NCI-H460 (cell line): Measurements from ENCODE around the gene GPS1. TPM values are rescaled to one million over a fixed set of nuclear protein-coding genes. Genes with fewer than 3 reads are reported as not detected.

Source experiments
- DNase-seq: peaks from one replicate; pipeline ENCODE4 v3.0.0-alpha.2; 2016; ENCODE audit warnings: low read depth; ENCODE audit errors: extremely low read depth
- total RNA-seq: library from RNA; depleted of rRNA; stranded (reverse); fragments of >200 nt; shearing (Covaris generic); gene quantifications from 2 replicates; pipeline ENCODE4 v1.2.3, GENCODE V29; 2014; rRNA removed

GPS1 gene
- total RNA-seq, 1 experiment from 2014 or later: 100 TPM

DNA sequence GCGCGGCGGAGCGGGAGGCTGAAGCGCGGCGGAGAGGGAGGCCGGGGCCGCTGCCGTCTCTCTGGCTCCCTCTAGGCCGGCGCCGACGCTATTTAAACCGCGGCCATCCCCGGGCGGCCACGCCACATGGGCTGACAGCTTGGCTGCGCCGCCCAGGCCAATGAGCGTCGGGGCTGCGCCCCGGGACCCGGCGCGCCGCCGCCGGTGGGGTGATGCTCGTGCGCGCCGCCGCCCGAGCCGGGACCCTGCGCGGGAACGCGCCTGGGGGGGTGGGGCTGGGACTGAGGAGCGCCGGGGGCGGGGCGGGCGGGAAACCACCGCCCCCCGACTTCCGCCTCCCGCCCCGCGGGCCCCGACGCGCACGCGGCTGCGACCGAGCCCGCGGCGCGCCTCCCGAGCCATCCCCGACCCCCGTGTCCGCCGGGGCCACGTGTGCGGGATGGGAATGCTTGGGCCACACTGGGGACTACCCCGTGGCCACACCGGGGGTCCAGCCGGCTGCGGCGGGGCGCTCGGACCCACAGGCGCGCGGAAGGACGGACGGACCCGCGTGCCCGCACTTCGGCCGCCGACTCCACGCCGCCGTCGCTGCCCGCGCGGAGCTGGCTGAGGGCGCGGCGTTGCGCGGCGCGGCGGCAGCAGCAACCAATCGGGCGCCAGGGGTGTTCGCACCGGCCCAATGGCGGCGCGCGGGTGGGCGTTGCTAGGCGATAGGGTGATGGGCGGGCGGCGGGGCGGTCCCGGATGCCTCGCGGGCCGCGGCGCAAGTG is 46.7 kb downstream of the GPS1 start, which contains the start of gene FASN:
Gene FASN (minus strand): TSS at position 68 of the 770 bp plus-strand sequence. CDS start 1,791 bp downstream, outside the sequence.
- peak; percentile 95 for DNase-seq

DNA sequence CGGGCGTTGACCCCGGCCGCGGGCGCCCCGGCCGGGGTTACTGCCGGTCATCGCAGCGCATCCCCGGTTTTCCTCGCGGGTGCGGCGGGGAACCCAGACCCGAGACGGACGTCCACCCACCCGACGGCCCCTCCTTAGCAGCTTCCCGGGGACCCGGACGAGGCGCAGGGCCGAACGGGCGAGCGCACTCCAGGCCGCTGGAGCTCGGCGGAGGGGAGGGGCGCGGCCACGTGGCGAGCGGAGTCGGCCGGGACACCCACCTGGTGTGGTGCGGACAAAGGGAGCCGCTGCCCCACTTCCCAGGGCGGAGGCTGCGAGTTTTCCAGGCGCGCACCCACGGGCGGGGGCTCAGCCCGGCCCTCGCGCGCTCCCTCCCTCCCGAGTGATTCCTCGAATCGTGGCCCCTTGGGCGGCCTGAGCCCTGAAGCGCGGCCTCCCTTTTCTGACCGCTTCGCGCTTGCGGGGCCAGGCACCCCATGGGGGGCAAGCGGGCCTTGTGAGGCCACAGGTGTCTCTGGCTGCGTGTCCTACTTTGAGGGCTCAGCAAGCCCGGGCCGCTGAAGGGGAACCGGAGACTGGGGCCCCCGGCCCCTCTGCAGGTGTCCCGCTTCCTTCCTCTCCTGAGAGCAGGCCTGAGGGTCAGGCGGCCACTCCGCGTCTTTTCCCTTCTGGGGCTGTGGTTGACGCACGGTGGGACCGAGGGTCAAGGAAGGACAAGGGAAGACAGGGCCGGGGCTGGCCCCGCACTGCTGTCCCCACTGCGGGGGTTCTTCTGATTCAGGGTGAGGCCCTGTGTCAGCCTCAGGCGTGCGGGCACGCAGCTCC is 47.5 kb downstream of the GPS1 start:
- DNase-seq: no peak

DNA sequence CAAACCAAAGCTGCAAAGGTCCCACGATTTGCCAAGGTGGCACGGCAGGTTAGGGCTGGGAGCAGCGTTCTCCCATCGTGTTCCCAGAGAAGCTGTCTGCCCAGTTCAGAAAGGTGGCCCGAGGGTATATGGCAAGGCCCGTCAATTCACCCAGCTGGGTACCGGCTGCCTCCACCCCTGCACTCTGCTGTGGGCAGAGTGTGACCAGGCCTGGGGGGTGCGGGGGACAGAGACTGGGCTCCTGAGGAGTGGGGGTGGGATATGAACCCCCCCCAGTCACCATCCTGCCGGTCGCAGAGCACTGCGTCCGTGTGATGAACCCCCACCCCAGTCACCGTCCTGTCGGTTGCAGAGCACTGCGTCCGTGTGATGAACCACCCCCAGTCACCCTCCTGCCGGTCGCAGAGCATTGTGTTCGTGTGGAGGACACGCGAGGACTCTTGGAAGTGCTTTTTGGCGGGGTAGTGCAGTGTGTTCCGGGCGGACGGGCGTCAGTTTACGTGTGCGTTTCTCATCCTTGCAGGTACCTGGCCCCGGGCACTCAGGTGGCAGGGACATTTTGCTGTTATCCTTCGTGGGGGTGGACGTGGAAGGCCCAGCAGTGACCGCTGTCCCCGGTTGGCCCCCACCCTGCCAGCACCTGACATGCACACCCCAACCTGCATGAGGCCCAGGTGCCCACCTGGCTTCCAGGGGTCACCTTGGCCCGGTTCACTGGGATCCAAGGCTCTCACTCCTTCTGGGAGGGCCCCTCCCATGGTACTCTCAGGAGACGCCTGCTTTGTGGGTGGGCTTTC is 49.0 kb downstream of the GPS1 start:
- no peak for DNase-seq

DNA sequence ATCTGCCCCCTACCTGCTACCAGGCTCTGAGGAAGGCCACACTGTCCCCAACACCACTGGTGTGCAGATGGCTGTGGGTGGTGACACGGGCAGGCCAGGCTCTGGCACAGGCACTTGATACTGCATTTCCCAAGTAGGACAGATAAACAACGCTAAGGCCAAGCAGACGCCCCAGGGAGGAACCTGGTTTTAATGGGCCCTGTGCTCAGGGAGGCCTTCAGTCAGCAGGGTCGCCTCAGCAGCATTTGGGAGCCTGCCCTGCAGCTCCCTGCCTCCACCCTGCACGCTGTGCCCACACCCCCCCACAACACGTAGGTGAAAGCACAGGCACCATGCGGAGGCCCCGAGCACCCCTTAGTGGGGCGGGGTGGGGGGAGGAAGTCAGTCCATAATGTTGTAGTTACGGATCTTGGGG is 49.6 kb downstream of the GPS1 start:
- DNase-seq: no peak

DNA sequence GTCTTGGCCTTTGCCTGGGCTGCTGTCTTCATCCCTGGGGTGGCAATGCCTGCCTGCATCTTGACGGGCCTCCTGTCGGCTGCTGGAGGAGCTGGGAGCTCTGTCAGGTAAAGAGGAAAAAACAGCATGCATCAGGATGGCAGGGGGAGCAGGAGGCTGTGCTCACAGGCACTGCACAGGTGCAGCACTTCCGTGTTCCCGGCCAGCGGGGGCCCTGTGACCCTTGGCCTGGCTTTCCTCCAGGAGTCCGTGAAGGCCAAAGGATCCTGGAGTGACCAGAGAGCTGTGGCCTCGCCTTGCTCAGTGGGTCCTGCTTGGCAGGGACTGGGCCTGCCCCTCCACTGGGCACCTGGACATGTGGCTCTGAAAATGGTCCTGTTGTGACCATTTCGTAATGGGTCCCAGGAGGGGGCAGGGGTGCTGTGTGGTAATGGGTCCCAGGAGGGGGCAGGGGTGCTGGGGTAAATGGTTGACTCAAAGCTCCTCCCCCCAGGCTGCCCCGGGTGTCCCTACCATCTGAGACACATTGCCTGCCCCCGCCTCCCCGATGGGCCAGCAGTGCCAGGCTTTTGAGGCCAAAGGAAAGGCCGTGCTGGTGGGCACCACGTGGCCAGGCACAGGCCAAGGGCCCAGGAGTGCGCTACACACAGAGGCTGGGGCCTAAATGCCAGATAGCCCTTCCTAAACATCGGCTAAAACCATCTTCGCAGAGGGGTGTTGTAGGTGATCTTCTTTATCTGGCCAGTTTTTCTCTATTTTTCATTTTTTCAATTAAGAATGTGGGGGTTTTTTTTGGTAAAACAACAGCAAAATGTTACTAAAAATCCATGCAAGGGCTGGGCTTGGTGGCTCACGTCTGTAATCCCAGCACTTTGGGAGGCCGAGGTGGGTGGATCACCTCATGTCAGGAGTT is 50.3 kb downstream of the GPS1 start:
- no peak for DNase-seq

DNA sequence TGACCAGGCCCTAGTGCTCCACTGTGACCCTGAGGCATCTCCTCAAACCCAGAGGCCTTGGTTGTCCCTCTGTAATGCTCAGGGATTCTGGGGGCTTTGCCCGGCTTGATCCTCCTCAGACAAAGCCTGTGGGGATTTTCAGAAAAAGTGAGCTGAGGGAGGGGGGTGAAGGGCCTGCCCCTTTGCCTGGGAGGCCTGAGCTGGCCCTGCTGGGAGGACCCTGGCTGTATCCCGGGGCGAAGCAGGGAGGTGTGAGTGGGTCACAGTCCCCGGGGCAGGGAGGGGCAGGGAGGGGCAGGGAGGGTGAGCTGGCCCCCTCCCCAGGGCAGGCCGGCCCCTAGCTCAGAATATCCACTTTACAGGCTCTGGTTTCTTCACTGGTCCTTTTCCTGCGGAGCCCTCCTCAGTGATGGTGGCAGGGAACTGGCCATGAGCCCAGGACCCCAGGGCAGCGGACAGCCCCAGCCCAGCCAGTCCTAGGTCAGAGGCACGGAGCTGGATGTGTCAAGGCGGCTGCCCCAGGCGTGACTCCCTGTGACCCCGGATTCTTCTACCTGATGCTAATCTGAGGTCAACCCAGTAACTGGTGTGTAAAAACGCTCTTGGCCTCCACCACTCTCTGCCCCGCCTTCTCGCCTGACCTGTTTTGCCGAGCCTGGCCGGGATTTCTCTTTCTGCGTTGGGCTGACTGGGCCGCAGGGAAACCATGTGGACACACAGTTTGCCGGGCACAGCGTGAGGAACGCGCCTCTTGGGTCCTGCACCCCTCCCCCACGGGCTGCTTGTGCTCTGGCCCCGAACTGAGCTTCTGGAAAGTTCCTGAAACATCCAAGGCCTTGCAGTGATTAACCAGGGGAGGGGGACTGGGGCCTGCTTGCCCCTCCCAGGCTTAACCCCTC is 52.1 kb downstream of the GPS1 start:
- no peak for DNase-seq

DNA sequence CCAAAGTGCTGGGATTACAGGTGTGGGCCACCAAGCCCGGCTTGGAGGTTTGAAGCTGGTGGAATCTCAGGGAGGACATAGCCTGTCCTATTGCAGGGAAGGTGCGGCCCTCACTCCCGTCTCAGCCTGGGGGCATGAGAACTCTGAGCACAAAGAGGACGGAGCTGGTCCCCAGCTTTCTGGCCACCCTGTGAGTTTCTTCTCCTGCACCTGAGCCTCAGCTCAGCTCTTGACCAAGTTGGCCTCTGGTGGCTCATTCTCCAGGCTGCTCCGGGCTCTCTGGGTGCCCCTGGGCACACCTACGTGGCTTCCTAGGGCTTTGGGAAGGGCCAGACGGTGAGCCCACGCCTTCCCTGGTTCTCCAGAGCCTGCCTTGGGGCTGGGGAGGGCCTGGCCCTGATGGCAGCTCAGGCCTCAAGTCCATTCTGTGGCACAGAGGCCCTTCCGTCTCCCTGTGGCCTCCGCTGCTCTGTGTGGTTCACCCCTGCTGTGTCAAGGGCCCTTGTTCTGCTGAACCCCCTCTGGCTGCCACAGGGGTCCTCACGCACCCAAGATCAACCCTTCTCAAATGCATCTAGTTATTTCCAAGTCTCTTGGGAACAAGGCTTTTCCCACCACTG is 53.2 kb downstream of the GPS1 start:
- no peak for DNase-seq

DNA sequence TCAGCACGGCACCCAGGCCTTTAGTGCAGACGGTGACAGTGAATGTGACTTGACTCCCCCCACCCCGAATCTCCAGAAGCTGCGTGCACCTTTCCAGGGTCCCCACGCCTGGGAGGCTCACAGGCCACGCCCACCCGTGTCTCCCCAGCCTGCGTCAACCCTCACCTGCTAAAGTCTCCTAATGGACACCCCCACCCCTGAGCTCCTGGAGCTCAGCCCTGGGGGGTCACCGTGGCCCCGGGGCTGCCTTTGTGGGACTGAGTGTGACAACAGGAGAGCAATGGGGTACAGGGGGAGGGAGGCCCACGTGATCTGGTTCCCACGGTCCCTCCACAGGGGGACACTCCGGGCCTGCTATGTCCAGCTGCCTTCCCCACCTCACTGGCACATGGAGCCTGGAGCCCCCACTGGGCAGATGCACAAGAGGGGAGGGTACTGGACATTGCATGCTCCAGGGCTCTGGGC is 53.8 kb downstream of the GPS1 start:
- no peak for DNase-seq

DNA sequence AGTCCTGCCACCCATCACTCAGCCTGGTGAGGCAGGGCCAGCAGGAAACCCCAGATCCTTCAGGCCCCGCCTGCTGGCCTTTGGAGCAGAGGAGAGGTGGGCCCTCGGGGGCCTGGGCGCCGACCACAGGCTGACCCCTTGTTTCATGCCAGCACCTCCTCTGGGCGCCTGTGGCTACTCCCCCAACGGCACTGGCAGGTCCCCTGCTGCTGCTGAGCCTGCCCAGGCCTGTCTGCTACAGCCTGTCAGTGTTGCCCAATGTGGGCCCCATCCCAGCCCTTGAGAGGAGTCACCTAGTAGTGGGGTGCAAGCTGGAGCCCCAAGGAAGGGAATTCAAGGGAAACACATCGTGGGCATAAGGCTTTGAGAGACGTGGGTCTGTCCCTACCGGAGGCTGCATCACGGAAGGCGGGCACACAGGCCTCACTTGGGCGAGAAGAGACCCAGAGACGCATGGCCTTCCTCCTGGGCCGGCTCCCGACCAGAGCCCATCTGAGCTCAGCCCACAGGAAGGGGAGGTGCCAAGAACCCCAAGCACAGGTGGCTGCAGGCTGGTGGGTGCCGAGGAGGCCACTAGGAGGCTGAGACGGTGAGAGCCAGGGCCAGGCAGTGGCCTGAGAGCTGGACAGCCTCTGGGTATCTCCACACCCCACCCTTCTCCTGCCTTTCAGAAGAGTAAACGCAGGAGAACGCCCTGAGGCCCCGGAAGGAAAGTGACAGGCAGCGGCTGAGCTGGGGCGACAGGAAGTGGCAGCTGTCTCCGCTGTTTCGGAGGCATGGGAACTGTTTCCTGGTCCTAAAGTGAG is 54.4 kb downstream of the GPS1 start:
- peak; percentile 80 for DNase-seq

DNA sequence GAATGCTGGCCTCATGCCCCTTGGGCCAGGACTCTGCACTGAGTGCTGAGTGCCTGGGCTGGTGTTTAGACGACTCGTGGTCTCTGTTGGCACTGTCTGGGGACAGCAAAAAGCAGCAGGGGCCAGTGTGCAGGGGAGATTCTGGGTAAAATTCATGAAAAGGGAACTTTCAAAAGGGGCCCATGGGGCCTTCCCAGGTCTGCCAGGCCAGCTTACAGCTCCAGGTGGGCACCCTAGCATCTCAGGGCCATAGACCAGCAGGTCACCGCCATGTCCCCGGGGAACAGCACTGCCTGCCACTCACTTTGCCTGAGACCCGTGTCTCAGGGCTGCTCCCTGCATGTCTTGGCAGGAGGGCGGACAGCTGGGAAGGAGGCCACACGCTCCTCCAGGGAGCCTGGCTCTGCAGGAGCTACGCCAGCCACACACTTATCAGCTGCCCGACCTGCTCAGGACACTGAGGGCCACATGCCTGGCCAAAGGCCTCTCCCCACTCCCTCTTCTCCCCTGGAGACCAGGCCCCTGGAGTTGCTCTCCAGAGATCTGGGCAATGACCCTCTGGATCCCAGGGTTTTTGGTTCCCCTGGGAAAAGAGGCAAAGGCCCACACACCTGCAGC is 55.1 kb downstream of the GPS1 start:
- no peak for DNase-seq

Other genes with a start within 250 kb of the GPS1 start
- 0.40 and 0.58 TPM in 2 replicates for gene GCGR, start 247.7 kb upstream of the GPS1 start, total RNA-seq
- gene MCRIP1, start 218.6 kb upstream of the GPS1 start, total RNA-seq: 25.6 and 31.7 TPM in 2 replicates
- not detected in 2 replicates for gene PPP1R27, start 216.8 kb upstream of the GPS1 start, total RNA-seq
- 800 and 860 TPM in 2 replicates for gene P4HB, start 191.4 kb upstream of the GPS1 start, total RNA-seq
- gene ARHGDIA, start 180.6 kb upstream of the GPS1 start, total RNA-seq: 175 and 178 TPM in 2 replicates
- gene ALYREF, start 160.3 kb upstream of the GPS1 start, total RNA-seq: 130 and 142 TPM in 2 replicates
- gene ANAPC11, start 160.2 kb upstream of the GPS1 start, total RNA-seq: 137 and 139 TPM in 2 replicates
- 0.05 TPM in 1 of 2 replicates, not detected in the other for gene NPB, start 149.7 kb upstream of the GPS1 start, total RNA-seq
- gene PCYT2, start 140.5 kb upstream of the GPS1 start, total RNA-seq: 2.7 and 3.4 TPM in 2 replicates
- 18.1 and 19.7 TPM in 2 replicates for gene SIRT7, start 133.7 kb upstream of the GPS1 start, total RNA-seq
- 62.5 and 64.3 TPM in 2 replicates for gene MAFG, start 124.2 kb upstream of the GPS1 start, total RNA-seq
- gene PYCR1, start 114.6 kb upstream of the GPS1 start, total RNA-seq: 210 and 242 TPM in 2 replicates
- gene MYADML2, start 104.7 kb upstream of the GPS1 start, total RNA-seq: not detected in 2 replicates
- 0.15 TPM in 1 of 2 replicates, not detected in the other for gene NOTUM, start 90.7 kb upstream of the GPS1 start, total RNA-seq
- gene ASPSCR1, start 74.3 kb upstream of the GPS1 start, total RNA-seq: 20.5 and 21.1 TPM in 2 replicates
- 46.6 and 51.4 TPM in 2 replicates for gene CENPX, start 29.0 kb upstream of the GPS1 start, total RNA-seq
- gene LRRC45, start 28.6 kb upstream of the GPS1 start, total RNA-seq: 6.1 and 7.4 TPM in 2 replicates
- gene RAC3, start 20.2 kb upstream of the GPS1 start, total RNA-seq: 19.0 and 25.5 TPM in 2 replicates
- gene DCXR, start 14.2 kb upstream of the GPS1 start, total RNA-seq: 42.6 and 44.3 TPM in 2 replicates
- 25.5 and 26.5 TPM in 2 replicates for gene RFNG, start 87 bp upstream of the GPS1 start, total RNA-seq
- 123 and 176 TPM in 2 replicates for gene DUS1L, start 13.9 kb downstream of the GPS1 start, total RNA-seq
- gene FASN, start 46.3 kb downstream of the GPS1 start, total RNA-seq: 53.8 and 54.7 TPM in 2 replicates
- gene CCDC57, start 160.9 kb downstream of the GPS1 start, total RNA-seq: 21.2 and 21.3 TPM in 2 replicates
- 217 and 220 TPM in 2 replicates for gene SLC16A3, start 177.1 kb downstream of the GPS1 start, total RNA-seq
- 26.6 and 31.6 TPM in 2 replicates for gene CSNK1D, start 221.8 kb downstream of the GPS1 start, total RNA-seq